HG03575 (cell line): ENCODE data around the gene TRMT44.

Experiments used
- ATAC-seq: cut with Tn5 transposase; IDR thresholded peaks from one replicate; pipeline ENCODE4 v1.9.1; 2021; ENCODE audit not compliant: unreplicated experiment, insufficient number of reproducible peaks, low FRiP score; ENCODE audit errors: extremely low read depth

TRMT44 gene

DNA sequence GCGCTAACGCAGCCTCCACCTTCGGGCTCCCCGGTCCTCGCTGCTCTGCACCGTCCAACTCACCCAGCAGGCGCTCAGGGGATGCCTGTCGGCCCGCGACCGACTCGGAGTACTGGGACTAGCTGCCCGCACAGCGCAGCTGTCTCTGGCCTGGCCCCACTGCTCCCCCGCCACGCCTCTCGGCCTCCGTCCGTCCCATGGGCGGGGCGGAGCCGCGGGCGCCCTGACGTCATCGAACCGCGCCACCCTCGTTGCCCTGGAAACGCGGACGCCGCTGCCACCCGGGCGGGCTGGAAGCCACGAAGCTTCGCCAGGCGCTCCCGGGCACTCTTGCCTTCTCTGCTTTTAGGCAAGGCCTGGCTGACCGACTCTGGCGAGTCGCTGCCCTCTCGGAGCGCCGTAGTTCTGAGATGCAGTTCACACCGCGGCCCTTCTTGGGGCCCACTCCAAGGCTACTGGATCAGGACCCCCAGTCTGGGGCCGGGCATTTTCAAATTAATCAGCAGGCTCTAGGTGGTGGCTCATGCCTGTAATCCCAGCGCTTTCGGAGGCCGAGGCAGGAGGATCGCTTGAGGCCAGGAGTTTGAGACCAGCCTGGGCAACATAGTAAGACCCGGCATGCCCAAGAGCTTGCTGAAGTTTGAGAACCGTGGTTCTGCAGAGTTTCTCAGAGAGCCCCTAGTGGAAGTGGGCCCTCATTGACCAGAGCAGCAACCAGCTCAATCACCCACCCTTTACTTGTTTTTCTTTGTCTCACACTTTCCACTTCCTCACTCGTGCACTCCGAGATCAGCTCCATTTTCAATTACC, 12.1 kb upstream of the TRMT44 start:
- peak; percentile 42 for ATAC-seq

DNA sequence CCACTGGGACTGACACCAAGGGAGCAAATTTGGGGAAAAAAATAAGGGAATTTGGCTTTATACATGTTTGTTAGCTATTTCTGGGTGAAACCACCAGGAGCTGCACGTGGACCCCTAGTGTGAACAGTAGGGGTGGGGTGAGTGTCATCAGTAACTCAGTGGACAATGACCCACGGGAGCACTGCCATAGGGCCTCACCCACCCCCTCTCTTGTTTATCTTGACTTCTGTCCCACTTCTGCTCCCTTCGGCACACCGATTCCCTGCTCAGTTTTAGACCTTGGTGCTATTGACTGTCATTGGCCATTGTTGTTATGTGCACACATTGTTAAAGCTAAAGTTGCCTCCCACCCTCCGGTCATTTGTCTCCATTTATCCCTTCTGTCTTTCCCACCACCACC, 9.0 kb upstream of the TRMT44 start:
- ATAC-seq, result no peak

DNA sequence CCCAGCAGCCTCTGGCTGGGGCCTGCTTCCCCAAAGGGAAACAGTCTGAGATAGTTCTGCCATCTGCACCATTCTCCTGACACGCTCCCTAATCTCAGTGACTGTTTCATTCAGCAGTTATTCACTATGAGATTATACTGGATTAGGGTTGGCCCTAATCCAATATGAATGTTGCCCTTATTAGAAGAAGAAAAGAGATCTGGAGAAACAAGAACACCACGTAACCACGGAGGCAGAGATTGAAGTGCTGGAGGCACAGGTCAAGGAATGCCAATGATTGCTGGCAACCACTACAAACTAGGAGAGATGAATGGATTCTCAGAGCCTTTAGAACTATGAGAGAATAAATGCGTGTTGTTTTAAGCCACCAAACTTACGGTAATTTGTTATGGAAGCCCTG, 7.4 kb upstream of the TRMT44 start:
- ATAC-seq, result no peak

DNA sequence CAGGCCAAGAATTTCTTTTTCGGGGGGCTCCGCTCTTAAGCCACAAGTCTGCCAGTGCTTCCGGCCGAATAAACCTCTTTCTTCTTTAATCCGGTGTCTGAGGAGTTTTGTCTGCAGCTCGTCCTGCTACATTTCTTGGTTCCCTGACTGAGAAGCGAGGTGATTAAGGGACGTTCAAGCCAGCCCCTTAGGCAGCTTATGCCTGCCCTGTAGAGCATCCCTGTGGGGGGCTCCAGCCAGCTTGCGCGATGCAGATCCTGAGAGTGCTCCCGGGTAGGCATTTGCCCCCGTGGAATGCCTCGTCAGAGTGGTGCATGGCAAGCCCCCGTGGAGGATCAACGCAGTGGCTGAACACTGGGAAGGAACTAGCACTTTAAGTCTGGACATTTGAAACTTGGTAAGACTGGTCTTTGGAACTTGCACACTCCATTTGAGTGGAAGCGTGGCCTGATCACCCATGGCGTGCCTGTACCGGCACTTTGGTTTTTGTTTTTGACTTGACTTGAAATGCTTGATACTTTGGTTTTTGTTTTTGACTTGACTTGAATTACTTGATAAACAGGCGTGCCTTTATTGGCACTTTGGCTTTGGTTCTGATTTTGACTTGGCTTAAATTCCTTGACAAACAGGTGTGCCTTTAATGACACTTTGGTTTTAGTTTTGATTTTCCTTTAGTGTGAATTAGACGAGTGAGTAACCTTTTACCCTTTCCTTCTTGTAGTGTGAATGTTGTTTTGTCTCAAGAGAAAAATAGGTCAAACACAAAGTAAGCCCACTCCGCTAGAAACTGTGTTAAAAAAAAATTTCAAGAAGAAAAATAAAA, 6.1 kb upstream of the TRMT44 start:
- no peak for ATAC-seq

DNA sequence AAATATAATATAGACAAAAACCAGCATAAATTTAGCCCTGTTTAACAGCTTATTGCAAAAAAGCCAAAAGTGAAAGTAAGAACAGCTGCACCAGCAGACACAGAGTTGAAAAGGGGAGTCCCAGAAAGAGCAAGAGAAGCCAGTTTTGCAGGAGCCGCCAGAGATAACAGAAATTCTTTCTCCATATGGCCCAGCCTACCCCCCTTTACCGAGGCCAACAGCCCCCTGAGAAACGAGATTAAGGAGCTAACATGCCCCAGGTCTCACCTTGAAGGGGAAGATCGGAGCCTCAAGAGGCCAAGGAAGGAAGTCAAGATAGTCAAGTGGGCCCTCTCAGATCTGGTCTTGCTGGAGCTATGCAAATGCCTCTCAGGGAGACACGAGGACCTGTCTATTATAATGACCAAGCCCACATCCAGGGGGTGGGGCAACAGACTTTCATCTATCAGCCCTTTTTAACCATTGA, 4.9 kb upstream of the TRMT44 start:
- no peak for ATAC-seq

DNA sequence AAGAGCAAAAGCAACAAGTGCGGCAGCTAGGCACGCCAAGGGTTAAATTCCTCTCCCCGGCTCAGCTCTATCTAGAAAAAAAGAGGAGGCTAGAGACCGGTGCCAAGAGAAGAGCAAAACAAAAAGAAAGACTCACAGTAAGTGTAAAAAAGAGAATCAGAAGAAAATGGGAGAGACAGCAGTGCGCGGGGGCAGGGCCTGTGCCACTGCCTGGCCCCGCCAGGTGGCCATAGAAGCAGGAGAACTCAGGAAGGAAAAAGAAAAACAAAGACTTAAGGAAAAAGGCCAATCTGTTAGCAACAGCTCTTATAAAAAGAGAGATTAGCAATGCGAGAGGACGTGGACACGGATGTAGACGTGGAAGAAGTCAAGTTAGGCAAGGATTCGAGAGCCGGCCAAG, 3.3 kb upstream of the TRMT44 start:
- ATAC-seq, result no peak

DNA sequence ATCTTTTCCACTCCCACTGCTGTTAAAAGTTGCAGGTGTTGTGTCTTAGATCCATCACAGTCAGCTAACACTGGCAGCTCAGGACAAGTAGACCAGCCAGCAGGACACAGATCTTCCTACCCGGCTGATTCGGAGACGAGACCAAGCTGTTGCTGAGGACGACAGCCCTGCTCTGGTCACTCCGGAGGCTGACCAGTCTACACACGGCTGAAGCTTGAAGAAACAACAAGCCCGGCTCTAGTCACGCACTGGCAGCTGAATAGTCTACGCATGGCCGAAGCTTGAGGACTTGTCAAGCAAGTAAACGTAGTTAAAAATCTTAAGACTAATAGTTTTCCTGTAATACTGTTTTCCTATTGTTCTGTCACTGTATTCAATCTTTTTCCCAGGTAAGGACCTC, 1.8 kb upstream of the TRMT44 start:
- ATAC-seq, result no peak

DNA sequence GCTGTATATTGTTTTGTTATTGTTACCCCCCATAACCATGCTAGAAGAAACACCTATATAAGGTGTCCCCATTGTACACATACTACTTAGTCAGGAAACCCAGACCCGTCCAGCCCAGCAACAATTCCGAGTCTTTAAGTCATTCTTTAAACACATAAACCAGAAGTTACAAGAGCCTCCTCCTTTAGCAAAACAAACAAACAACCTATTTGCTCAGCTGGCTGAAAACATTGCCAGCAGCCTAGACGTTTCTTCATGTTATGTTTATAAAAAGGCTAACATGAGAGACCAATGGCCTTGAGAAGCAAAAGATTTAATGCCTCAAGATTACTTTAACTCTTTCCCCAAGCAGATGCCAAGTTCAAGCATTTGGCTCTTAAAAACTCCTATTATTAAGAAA, 1.4 kb upstream of the TRMT44 start:
- no peak for ATAC-seq

DNA sequence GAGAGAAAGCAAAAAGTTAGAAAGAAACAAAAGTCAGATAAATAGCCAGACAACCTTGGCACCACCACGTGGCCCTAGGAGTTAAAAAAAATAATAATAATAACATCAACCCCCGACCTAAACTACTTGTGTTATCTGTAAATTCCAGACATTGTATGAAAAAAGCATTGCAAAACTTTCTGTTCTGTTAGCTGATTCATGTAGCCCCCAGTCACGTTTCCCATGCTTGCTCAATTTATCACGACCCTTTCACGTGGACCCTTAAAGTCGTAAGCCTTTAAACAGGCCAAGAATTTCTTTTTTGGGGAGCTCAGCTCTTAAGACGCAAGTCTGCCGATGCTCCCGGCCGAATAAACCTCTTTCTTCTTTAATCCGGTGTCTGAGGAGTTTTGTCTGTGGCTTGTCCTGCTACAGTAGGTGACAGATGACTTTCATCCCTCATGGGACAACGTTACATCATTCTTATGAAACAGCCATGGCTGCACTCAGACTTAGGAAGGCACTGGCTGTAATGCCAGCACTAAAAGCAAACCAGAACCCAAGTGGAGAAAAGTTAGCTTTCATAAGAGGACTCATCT, 574 bp upstream of the TRMT44 start:
- no peak for ATAC-seq

DNA sequence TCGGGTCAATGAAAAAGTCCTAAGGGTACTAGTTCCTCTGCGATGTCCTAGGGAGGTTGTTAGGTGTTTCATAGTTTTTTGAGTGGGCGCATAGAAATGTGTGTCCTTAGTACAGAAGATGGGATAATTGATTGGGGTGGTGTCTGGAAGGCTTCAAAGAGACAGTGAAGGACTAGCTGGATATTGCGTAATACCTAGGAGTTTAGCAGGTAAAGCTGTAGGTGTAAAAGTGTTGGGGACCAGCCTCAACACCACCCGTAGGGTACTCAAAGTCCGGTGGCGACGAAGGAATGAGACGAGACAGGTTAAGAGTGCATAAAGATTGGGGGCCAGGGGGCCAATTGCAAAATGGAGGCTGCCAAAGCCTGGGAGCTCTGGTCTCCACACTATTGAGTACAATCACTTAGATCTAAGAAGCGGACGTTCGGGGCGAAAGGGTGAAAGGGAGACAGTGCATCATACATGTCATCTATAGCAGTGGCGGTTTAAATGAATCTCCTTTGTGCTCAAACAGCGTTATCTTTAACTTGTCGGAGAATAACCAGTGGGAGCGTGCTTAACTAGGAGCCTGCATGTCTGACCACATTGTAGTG, 1.0 kb downstream of the TRMT44 start:
- ATAC-seq, result no peak

DNA sequence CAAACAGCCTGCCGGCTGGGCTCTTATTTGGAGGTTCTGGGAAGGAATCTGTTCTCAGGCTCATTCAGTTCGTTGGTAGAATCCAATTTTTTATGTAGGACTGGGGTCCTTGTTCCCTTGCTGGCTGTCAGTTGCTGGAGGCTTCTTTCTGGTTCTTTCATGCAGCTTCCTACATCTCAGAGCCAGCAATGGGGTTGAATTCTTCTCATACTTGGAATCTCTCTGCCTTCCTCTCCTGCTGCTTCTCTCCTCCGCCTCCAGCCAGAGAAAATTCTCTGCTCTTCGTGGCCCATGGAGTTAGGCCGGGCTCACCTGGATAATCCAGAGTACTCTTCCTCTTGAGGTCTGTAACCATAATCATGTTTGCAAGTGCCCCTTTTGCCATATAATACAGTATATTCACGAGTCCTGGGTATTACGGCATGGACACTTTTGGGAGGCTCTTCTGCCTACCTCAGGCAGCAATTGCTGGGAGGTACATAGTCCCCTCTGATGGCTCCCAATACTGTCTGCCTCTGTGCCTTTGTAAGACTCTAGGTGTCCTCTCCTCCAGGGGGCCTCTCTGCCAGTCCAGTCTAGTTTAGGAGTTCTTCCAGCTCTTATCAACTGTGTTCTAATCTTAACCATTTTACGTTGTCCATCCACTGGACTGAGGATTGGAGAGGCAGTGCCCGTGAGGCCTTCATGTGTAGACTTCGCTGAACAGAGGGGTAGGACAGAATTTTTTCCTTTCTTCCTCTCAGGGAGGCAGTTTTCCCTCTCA, 2.2 kb downstream of the TRMT44 start:
- ATAC-seq, result no peak

DNA sequence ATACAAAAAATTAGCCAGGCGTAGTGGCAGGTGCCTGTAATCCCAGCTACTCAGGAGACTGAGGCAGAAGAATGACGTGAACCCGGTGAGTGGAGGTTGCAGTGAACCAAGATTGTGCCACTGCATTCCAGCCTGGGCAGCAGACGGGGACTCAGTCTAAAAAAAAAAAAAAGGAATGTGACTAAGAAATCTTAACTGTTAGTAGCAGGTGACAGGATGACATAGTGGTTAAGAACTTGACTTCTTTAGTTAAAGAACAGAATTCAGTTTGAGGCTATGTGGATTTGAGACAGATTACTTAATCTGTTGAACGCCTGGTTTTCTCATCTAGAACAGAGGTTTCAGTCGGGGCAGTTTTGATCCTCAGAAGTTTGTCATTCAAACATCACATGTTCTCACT, 3.2 kb downstream of the TRMT44 start:
- ATAC-seq, result no peak

DNA sequence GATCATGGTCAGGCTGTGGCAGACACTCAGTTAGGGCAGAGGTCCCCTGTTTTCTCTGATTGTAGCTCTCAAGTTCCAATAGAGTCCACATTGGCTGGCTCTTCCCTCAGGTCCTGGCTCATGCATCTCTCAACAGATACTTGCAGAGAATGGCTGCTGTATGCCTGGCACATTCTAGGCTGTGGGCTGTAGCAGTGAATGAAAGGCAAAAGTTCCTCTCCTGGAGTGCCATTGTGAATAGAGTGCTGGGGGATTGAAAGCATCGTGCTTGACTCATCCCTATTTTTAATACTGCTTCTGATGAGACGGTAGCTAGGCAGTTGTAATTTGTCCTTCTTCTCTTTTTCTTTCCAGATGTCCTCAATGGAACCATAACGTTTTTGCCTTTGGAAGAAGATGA, 5.5 kb downstream of the TRMT44 start:
- ATAC-seq, result no peak

DNA sequence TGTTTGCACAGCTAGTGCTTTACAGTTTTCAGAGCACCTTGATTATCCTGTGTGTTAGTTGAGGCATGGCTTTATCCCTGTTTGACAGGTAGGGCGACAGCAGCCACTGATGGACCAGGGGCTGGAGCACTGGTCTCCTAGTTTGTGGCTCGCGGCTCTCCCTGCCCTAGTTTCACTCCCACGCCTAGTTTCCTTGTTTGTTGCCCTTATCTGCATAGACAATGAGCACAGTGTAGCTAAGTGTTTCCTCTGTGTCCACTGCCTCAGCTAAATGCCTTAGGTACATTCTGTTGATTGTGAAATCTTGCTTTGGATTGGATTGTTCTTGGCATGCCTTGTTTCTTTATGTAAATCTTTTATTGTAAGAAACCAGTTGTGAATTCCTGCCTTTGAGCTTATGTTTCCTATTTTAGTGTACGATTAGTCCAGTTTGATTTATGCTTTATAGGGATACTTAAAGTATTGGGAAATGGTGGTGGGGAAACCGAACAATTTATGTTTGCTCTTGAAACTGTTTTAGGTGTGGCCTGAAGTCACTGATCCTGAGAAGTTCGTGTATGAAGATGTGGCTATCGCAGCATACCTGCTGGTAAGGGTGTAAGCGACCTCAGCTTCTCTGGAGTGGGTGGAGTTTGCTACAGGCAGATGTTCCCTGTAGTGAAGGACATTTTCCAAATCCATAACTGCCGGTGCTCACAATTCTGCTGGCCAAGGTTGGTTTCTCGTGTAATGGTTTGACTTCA, 11.0 kb downstream of the TRMT44 start:
- ATAC-seq, result no peak

DNA sequence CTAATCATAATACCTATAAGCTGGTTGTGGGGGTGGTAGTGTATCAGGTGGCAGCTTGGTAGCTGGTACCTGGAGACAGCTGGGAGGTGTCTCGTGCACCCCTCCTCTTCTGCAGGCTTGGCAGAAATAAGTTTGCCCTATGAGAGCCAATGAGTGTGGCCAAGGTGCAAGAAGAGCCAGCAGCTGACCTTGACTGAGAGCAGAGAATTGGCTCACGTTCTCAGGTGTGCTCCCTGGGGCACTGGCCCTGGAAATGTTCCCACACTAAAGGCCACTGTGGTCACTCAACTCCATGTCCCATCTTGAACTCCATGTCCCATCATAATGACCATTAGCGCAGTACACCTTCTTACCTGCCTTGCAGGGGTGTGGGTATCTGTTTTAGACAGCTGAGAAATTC, 13.4 kb downstream of the TRMT44 start:
- ATAC-seq, result no peak

DNA sequence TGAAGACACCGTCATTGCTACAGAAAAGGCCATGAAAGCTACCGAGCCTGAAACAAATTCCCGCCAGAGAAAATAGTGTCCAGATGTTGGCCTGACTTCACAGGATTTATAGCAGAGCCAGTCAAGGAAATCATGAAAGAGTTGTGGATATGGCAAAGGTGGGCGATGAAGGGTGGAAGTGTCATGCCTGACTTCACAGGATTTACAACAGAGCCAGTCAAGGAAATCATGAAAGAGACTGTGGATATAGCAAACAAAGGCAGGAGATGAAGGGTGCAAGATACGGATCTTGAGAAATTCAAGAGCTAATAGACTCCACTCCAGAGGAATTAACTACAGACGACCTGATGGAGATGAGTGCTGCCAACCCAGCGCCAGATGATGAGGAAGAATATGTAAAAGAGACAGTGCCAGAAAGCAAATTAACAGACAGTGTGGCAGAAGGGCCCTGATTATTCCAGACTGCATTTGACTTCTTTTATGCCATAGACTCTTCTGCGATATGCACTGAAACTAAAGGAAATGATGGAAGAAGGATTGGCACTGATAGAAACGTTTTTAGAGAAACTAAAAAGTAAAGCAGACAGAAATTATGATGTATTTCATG, 17.2 kb downstream of the TRMT44 start:
- ATAC-seq, result no peak

DNA sequence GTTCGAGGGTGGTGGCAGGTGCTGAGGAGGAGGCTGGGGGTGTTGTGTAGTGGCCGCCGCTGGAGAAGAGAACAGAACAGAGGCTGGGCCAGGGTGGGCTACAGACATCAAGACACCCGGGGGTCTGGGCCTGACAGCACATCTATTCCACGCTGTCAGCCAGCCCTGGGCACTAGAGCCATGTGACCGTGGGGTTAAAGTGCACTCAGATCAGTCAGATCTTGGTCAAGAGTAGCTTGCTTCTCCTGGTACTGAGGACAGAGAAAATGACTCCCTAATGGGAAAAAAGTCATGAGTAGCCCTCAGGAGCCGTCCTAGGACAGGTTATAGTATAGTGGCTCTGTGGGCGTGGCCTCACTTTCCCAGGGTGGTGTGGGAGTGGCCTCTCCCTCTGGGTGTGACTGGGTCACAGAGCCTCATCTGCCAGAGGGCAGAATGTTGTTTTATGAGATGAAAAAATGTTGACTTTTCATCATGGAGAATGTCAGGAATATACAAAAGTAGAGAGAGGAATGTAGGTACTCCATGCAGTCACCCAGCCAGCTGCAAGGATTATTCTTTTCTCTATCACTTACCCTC, 19.4 kb downstream of the TRMT44 start:
- no peak for ATAC-seq

DNA sequence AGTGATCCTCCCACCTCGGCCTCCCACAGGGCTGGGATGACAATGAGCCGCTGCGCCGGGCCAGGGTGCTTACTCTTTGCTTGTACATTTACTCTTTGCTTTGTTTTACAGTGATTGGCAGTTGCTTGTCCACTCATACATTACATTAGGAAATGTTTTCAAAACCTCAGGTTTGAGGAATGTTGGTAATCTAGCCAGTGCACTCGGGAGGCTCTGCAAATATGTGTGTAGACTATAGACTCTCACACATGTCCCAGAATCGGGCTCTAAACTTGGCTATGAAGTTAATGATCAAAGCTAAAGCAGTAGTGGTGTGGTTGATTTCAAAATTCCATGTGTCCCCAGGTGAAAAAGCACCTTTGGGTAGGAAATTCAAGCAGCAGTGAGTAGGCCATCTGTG, 20.5 kb downstream of the TRMT44 start:
- no peak for ATAC-seq
